GM23338 (cell line): ENCODE data around the gene FAM32A.

Experiments
- CREB1 ChIP-seq: fragments of 250-450 bp; sonication (Bioruptor Pico); IDR thresholded peaks from 2 replicates; pipeline ENCODE4 v1.5.0; 2020; ENCODE audit warnings: low read depth, mild to moderate bottlenecking, moderate library complexity
- EZH2 ChIP-seq: fragments of 200-600 bp; sonication (generic); IDR thresholded peaks from one replicate; pipeline ENCODE4 v1.8.0; 2017; ENCODE audit warnings: antibody characterized with exemption, mild to moderate bottlenecking, low read depth; ENCODE audit not compliant: unreplicated experiment
- EZH2phosphoT487 ChIP-seq: fragments of 200-600 bp; sonication (generic); IDR thresholded peaks from one replicate; pipeline ENCODE4 v1.8.1; 2018; ENCODE audit warnings: antibody characterized with exemption; ENCODE audit not compliant: unreplicated experiment
- JUNB ChIP-seq: IDR thresholded peaks from one replicate; pipeline ENCODE4 v1.6.1; 2016; ENCODE audit warnings: antibody characterized with exemption; ENCODE audit not compliant: unreplicated experiment
- NANOG ChIP-seq: IDR thresholded peaks from 2 replicates; pipeline ENCODE4 v1.6.1; 2016; ENCODE audit warnings: antibody characterized with exemption, borderline replicate concordance
- POLR2AphosphoS5 ChIP-seq: IDR thresholded peaks from 2 replicates; pipeline ENCODE4 v1.6.1; 2016; ENCODE audit warnings: antibody characterized with exemption, low read depth
- STAT1 ChIP-seq: IDR thresholded peaks from one replicate; pipeline ENCODE4 v1.6.1; 2016; ENCODE audit warnings: antibody characterized with exemption; ENCODE audit not compliant: unreplicated experiment
- ZNF114 ChIP-seq: fragments of 250-450 bp; sonication (Bioruptor Pico); IDR thresholded peaks from 2 replicates; pipeline ENCODE4 v1.5.0; 2020; ENCODE audit warnings: mild to moderate bottlenecking, moderate library complexity
- ZNF331 ChIP-seq: fragments of 250-450 bp; sonication (Bioruptor Pico); IDR thresholded peaks from 2 replicates; pipeline ENCODE4 v1.5.0; 2020; ENCODE audit warnings: low read depth, mild to moderate bottlenecking, moderate library complexity
- TF ChIP-seq, protein P1 (sequence below), 2 experiments: fragments of 200-600 bp in 1 of 2; sonication (generic) in 1 of 2; conservative IDR thresholded peaks; 2 replicates each; pipeline versions ENCODE4 v1.5.1 to v1.6.1; 2016 to 2017; ENCODE audit warnings: antibody characterized with exemption in 2 of 2, low read depth in 2 of 2, mild to moderate bottlenecking in 2 of 2, moderate library complexity in 1 of 2
- TF ChIP-seq, protein P2 (sequence below): IDR thresholded peaks from one replicate; pipeline ENCODE4 v1.6.1; 2018; ENCODE audit warnings: antibody characterized with exemption; ENCODE audit not compliant: unreplicated experiment
- TF ChIP-seq, protein P3 (sequence below): IDR thresholded peaks from 2 replicates; pipeline ENCODE4 v1.6.1; 2016; ENCODE audit warnings: antibody characterized with exemption
- TF ChIP-seq, protein P4 (sequence below): fragments of 250-450 bp; sonication (Bioruptor Pico); IDR thresholded peaks from 2 replicates; pipeline ENCODE4 v1.5.0; 2020; ENCODE audit warnings: mild to moderate bottlenecking, moderate library complexity

DNA sequence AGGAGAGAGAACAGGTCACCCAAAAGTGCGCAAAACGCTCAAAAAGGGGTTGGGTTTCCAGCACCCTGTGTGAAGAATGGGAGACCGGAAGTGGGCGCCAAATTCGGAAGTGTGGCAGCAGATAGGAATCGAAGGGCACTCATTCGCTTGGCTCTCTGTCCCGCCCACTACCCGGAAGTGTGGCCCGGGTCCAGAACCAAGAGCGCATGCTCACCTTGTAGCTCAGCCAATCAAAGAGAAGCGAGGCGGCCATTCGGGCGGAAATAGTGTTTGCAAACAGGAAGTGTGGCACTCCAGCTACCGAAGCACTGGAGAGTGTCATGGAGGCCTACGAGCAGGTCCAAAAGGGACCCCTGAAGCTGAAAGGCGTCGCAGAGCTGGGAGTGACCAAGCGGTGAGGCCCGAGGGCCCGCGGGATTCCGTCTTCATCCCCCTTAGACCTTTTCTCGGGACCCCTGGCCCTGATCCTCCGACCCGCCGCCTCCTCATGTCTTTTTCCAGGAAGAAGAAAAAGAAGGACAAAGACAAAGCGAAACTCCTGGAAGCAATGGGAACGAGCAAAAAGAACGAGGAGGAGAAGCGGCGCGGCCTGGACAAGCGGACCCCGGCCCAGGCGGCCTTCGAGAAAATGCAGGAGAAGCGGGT, at the start of gene FAM32A:
- TF ChIP-seq, protein P1, sequence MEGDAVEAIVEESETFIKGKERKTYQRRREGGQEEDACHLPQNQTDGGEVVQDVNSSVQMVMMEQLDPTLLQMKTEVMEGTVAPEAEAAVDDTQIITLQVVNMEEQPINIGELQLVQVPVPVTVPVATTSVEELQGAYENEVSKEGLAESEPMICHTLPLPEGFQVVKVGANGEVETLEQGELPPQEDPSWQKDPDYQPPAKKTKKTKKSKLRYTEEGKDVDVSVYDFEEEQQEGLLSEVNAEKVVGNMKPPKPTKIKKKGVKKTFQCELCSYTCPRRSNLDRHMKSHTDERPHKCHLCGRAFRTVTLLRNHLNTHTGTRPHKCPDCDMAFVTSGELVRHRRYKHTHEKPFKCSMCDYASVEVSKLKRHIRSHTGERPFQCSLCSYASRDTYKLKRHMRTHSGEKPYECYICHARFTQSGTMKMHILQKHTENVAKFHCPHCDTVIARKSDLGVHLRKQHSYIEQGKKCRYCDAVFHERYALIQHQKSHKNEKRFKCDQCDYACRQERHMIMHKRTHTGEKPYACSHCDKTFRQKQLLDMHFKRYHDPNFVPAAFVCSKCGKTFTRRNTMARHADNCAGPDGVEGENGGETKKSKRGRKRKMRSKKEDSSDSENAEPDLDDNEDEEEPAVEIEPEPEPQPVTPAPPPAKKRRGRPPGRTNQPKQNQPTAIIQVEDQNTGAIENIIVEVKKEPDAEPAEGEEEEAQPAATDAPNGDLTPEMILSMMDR (conservative IDR thresholded peaks at IDR 0.05; ENCODE audit: low read depth in 2 of 2), result no peak
- TF ChIP-seq EZH2phosphoT487, result no peak
- no peak for TF ChIP-seq EZH2
- TF ChIP-seq, protein P2, sequence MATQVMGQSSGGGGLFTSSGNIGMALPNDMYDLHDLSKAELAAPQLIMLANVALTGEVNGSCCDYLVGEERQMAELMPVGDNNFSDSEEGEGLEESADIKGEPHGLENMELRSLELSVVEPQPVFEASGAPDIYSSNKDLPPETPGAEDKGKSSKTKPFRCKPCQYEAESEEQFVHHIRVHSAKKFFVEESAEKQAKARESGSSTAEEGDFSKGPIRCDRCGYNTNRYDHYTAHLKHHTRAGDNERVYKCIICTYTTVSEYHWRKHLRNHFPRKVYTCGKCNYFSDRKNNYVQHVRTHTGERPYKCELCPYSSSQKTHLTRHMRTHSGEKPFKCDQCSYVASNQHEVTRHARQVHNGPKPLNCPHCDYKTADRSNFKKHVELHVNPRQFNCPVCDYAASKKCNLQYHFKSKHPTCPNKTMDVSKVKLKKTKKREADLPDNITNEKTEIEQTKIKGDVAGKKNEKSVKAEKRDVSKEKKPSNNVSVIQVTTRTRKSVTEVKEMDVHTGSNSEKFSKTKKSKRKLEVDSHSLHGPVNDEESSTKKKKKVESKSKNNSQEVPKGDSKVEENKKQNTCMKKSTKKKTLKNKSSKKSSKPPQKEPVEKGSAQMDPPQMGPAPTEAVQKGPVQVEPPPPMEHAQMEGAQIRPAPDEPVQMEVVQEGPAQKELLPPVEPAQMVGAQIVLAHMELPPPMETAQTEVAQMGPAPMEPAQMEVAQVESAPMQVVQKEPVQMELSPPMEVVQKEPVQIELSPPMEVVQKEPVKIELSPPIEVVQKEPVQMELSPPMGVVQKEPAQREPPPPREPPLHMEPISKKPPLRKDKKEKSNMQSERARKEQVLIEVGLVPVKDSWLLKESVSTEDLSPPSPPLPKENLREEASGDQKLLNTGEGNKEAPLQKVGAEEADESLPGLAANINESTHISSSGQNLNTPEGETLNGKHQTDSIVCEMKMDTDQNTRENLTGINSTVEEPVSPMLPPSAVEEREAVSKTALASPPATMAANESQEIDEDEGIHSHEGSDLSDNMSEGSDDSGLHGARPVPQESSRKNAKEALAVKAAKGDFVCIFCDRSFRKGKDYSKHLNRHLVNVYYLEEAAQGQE, result no peak
- TF ChIP-seq POLR2AphosphoS5, result peak; percentile 54
- TF ChIP-seq STAT1, result no peak
- TF ChIP-seq CREB1 (CRISPR knock-in tag), result peak; percentile 57; the same call in 1 of the 2 replicates
- no peak for TF ChIP-seq ZNF114
- TF ChIP-seq, protein P3, sequence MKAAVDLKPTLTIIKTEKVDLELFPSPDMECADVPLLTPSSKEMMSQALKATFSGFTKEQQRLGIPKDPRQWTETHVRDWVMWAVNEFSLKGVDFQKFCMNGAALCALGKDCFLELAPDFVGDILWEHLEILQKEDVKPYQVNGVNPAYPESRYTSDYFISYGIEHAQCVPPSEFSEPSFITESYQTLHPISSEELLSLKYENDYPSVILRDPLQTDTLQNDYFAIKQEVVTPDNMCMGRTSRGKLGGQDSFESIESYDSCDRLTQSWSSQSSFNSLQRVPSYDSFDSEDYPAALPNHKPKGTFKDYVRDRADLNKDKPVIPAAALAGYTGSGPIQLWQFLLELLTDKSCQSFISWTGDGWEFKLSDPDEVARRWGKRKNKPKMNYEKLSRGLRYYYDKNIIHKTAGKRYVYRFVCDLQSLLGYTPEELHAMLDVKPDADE, result peak; percentile 87
- TF ChIP-seq NANOG, result no peak
- no peak for TF ChIP-seq JUNB
- TF ChIP-seq, protein P4, sequence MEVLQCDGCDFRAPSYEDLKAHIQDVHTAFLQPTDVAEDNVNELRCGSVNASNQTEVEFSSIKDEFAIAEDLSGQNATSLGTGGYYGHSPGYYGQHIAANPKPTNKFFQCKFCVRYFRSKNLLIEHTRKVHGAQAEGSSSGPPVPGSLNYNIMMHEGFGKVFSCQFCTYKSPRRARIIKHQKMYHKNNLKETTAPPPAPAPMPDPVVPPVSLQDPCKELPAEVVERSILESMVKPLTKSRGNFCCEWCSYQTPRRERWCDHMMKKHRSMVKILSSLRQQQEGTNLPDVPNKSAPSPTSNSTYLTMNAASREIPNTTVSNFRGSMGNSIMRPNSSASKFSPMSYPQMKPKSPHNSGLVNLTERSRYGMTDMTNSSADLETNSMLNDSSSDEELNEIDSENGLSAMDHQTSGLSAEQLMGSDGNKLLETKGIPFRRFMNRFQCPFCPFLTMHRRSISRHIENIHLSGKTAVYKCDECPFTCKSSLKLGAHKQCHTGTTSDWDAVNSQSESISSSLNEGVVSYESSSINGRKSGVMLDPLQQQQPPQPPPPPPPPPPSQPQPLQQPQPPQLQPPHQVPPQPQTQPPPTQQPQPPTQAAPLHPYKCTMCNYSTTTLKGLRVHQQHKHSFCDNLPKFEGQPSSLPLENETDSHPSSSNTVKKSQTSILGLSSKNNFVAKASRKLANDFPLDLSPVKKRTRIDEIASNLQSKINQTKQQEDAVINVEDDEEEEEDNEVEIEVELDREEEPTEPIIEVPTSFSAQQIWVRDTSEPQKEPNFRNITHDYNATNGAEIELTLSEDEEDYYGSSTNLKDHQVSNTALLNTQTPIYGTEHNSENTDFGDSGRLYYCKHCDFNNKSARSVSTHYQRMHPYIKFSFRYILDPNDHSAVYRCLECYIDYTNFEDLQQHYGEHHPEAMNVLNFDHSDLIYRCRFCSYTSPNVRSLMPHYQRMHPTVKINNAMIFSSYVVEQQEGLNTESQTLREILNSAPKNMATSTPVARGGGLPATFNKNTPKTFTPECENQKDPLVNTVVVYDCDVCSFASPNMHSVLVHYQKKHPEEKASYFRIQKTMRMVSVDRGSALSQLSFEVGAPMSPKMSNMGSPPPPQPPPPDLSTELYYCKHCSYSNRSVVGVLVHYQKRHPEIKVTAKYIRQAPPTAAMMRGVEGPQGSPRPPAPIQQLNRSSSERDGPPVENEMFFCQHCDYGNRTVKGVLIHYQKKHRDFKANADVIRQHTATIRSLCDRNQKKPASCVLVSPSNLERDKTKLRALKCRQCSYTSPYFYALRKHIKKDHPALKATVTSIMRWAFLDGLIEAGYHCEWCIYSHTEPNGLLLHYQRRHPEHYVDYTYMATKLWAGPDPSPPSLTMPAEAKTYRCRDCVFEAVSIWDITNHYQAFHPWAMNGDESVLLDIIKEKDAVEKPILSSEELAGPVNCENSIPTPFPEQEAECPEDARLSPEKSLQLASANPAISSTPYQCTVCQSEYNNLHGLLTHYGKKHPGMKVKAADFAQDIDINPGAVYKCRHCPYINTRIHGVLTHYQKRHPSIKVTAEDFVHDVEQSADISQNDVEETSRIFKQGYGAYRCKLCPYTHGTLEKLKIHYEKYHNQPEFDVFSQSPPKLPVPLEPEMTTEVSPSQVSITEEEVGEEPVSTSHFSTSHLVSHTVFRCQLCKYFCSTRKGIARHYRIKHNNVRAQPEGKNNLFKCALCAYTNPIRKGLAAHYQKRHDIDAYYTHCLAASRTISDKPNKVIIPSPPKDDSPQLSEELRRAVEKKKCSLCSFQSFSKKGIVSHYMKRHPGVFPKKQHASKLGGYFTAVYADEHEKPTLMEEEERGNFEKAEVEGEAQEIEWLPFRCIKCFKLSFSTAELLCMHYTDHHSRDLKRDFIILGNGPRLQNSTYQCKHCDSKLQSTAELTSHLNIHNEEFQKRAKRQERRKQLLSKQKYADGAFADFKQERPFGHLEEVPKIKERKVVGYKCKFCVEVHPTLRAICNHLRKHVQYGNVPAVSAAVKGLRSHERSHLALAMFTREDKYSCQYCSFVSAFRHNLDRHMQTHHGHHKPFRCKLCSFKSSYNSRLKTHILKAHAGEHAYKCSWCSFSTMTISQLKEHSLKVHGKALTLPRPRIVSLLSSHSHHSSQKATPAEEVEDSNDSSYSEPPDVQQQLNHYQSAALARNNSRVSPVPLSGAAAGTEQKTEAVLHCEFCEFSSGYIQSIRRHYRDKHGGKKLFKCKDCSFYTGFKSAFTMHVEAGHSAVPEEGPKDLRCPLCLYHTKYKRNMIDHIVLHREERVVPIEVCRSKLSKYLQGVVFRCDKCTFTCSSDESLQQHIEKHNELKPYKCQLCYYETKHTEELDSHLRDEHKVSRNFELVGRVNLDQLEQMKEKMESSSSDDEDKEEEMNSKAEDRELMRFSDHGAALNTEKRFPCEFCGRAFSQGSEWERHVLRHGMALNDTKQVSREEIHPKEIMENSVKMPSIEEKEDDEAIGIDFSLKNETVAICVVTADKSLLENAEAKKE (CRISPR knock-in tag), result no peak
- no peak for TF ChIP-seq ZNF331 (CRISPR knock-in tag)
